Measurements from ENCODE around the gene ARID1B. TPM values are rescaled to one million over a fixed set of nuclear protein-coding genes. Genes with fewer than 3 reads are reported as not detected.

ARID1B gene
- total and polyA plus RNA-seq, 2 of the 4 experiments (the other 2 are of a cell fraction): 14.5 to 20.1 TPM

DNA sequence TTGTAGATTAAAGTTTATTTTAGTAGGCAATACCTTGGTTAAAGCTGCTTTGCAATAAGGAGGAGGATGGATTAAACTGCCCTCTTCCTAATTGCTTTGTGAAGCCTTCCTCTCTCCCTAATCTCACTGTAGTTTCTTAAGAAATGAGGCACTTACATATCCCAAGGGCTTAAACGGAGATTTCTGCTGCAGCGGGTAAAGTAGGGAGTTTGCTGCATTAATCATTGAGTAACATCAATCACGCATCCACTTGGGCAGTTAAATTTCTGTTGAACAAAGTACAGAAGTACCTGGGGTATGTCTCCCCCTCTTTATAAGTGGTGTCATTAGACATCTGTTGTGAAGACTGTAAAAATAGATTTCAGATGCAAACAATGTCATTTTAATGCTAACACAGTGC lies 29.5 kb upstream of the ARID1B start:
- H2BK120ac ChIP-seq (ENCODE audit: low read depth, low read length): no peak overlapping the region
- no peak overlapping the region for H3K56ac ChIP-seq (ENCODE audit: extremely low read depth, insufficient read depth, low read length)
- ChIA-PET CTCF (no interaction called here), POLR2A (ENCODE audit: unreplicated experiment) (no interaction called here)
- H2AFZ ChIP-seq (replicated peaks; ENCODE audit: low read length, poor library complexity): no peak overlapping the region
- H3K36me3 ChIP-seq (ENCODE audit: control insufficient read depth, insufficient read depth, low read length): no peaks in the 10 kb centered on the region
- H3K4me3 ChIP-seq (ENCODE audit: insufficient read depth, low read depth, low read length): no peak overlapping the region
- in situ Hi-C loops (cut with MboI; ENCODE audit: low sequenced_read_pairs): no loop called here
- no peak overlapping the region for H3K4ac ChIP-seq (ENCODE audit: low read depth, low read length)
- H2AK5ac ChIP-seq (ENCODE audit: low read depth, low read length): no peak overlapping the region
- H3K4me1 ChIP-seq (ENCODE audit: control insufficient read depth, insufficient read depth, low read length): no peaks in the 10 kb centered on the region
- no peaks in the 10 kb centered on the region for H3K9me1 ChIP-seq (ENCODE audit: insufficient read depth, low read length)
- no peaks in the 10 kb centered on the region for H4K20me1 ChIP-seq (ENCODE audit: insufficient read depth, low read length)
- no peak overlapping the region for H3K14ac ChIP-seq (replicated peaks; ENCODE audit: low read depth, low read length)
- DNase-seq (no peak), ATAC-seq (ENCODE audit: low read depth) (no peak)
- no peak overlapping the region for H2AK9ac ChIP-seq (replicated peaks; ENCODE audit: low read depth, low read length, poor library complexity)
- no TSS peak for BruUV-seq (replicated peaks)
- H3K27me3 ChIP-seq (ENCODE audit: control insufficient read depth, insufficient read depth, low read length): peaks cover 4% of the 10 kb centered on the region; the same call in 1 of the 2 replicates
- H3K23ac ChIP-seq (ENCODE audit: low read depth, low read length): no peak overlapping the region
- H3K27ac ChIP-seq (ENCODE audit: insufficient read depth, low read length): no peak overlapping the region
- dilution Hi-C loops (cut with HindIII; ENCODE audit: low sequenced_read_pairs, unreplicated experiment): no loop called here
- no CpG with 5 or more reads among the region's 3 CpGs for WGBS, 2 experiments (ENCODE audit: extremely low coverage in 2 of 2, insufficient read length in 1 of 2)
- no peaks in the 10 kb centered on the region for H3K79me1 ChIP-seq (ENCODE audit: low read depth in 1 of 2, low read length in 2 of 2)
- H2BK15ac ChIP-seq (ENCODE audit: low read depth, low read length): no peak overlapping the region
- H2BK5ac ChIP-seq (ENCODE audit: low read depth, low read length, poor library complexity, severe bottlenecking): no peak overlapping the region
- no peak overlapping the region for H3K4me2 ChIP-seq (ENCODE audit: low read depth, low read length)
- no peak overlapping the region for H4K8ac ChIP-seq (ENCODE audit: low read depth in 2 of 2, low read length in 2 of 2)
- no peak overlapping the region for H2BK20ac ChIP-seq (ENCODE audit: low read depth, low read length)
- TF ChIP-seq, protein P1, sequence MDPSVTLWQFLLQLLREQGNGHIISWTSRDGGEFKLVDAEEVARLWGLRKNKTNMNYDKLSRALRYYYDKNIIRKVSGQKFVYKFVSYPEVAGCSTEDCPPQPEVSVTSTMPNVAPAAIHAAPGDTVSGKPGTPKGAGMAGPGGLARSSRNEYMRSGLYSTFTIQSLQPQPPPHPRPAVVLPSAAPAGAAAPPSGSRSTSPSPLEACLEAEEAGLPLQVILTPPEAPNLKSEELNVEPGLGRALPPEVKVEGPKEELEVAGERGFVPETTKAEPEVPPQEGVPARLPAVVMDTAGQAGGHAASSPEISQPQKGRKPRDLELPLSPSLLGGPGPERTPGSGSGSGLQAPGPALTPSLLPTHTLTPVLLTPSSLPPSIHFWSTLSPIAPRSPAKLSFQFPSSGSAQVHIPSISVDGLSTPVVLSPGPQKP (IDR thresholded peaks at IDR 0.05; ENCODE audit: borderline replicate concordance, low read depth, low read length): no peak
- TF ChIP-seq MXI1 (IDR thresholded peaks at IDR 0.05; ENCODE audit: borderline replicate concordance, low read depth, low read length) (no peak), CHD1 (IDR thresholded peaks at IDR 0.05; ENCODE audit: low read depth, low read length) (no peak), MAZ (IDR thresholded peaks at IDR 0.05; ENCODE audit: borderline replicate concordance, low read depth, low read length) (no peak), POLR2A (IDR thresholded peaks at IDR 0.05; ENCODE audit: low read depth, low read length) (no peak), SMC3 (IDR thresholded peaks at IDR 0.05; ENCODE audit: low read depth, low read length) (no peak)
- intact Hi-C loops (cut with micrococcal nuclease): loop anchor here (5.0 kb wide), 1 partner anchor 35 kb away; no protein-coding TSS in a partner anchor
- no peak overlapping the region for H4K5ac ChIP-seq (ENCODE audit: low read depth, low read length)
- H3K9me3 ChIP-seq (ENCODE audit: control insufficient read depth, insufficient read depth, low read length): no peaks in the 10 kb centered on the region
- H3K18ac ChIP-seq (ENCODE audit: low read depth, low read length): no peak overlapping the region
- H3K9ac ChIP-seq (ENCODE audit: low read depth, low read length): no peak overlapping the region
- H4K91ac ChIP-seq (ENCODE audit: insufficient read depth, low read depth, low read length): no peak overlapping the region

All from IMR-90 (cell line).